MM.1S (cell line): ENCODE results near the gene TXLNA.

ENCODE experiments used
- DNase-seq: peaks from one replicate; pipeline ENCODE4 v3.0.0-alpha.2; 2015
- H2AFZ ChIP-seq: fragments of 300-600 bp; sonication (generic); 2 replicates; pipeline ENCODE4 v1.6.0; 2016; ENCODE audit warnings: antibody characterized with exemption, low read length
- H3F3A ChIP-seq: fragments of 300-600 bp; sonication (generic); 2 replicates; pipeline ENCODE4 v1.6.1; 2016; ENCODE audit warnings: mild to moderate bottlenecking, antibody characterized with exemption, low read length, moderate library complexity, mixed read lengths; ENCODE audit not compliant: insufficient read depth
- H3K27ac ChIP-seq: fragments of 300-600 bp; sonication (generic); 2 replicates; pipeline ENCODE4 v1.5.1; 2016; ENCODE audit warnings: mild to moderate bottlenecking, low read length
- H3K27me3 ChIP-seq: fragments of 300-600 bp; sonication (generic); replicated peaks from 2 replicates; pipeline ENCODE4 v1.6.0; 2016; ENCODE audit warnings: low read length; ENCODE audit not compliant: insufficient read depth
- H3K36me3 ChIP-seq: fragments of 300-600 bp; sonication (generic); replicated peaks from 2 replicates; pipeline ENCODE4 v1.6.1; 2016; ENCODE audit warnings: mild to moderate bottlenecking, low read length, mixed read lengths; ENCODE audit not compliant: insufficient read depth
- H3K4me1 ChIP-seq: fragments of 300-600 bp; sonication (generic); 2 replicates; pipeline ENCODE4 v1.6.1; 2016; ENCODE audit warnings: low read length, mixed read lengths
- H3K4me2 ChIP-seq: fragments of 300-600 bp; sonication (generic); 2 replicates; pipeline ENCODE4 v1.6.0; 2016; ENCODE audit warnings: low read depth, low read length
- H3K4me3 ChIP-seq: fragments of 300-600 bp; sonication (generic); 2 replicates; pipeline ENCODE4 v1.5.1; 2016; ENCODE audit warnings: low read length, mixed read lengths
- H3K79me2 ChIP-seq: fragments of 300-600 bp; sonication (generic); 2 replicates; pipeline ENCODE4 v1.6.1; 2016; ENCODE audit warnings: mixed run types, low read length, mixed read lengths
- H3K9ac ChIP-seq: fragments of 300-600 bp; sonication (generic); 2 replicates; pipeline ENCODE4 v1.6.1; 2016; ENCODE audit warnings: low read length, mixed read lengths
- H3K9me2 ChIP-seq: fragments of 300-600 bp; sonication (generic); replicated peaks from 2 replicates; pipeline ENCODE4 v1.6.1; 2016; ENCODE audit warnings: mild to moderate bottlenecking, low read length, mixed read lengths; ENCODE audit not compliant: insufficient read depth
- H3K9me3 ChIP-seq: fragments of 300-600 bp; sonication (generic); replicated peaks from 2 replicates; pipeline ENCODE4 v1.6.1; 2016; ENCODE audit warnings: mild to moderate bottlenecking, low read length, mixed read lengths; ENCODE audit not compliant: insufficient read depth
- H4K20me1 ChIP-seq: fragments of 300-600 bp; sonication (generic); 2 replicates; pipeline ENCODE4 v1.6.1; 2016; ENCODE audit warnings: mild to moderate bottlenecking, low read length, moderate library complexity, mixed read lengths; ENCODE audit not compliant: insufficient read depth
- CTCF ChIP-seq: fragments of 300-600 bp; sonication (generic); IDR thresholded peaks from 2 replicates; pipeline ENCODE4 v1.5.1; 2016; ENCODE audit warnings: antibody characterized with exemption, low read length, mixed read lengths
- EZH2 ChIP-seq: fragments of 300-600 bp; sonication (generic); optimal IDR thresholded peaks from 2 replicates; pipeline ENCODE3; 2017; ENCODE audit warnings: low read depth, mild to moderate bottlenecking, antibody characterized with exemption, low read length, mixed read lengths
- EZH2phosphoT487 ChIP-seq: fragments of 300-600 bp; sonication (generic); IDR thresholded peaks from 2 replicates; pipeline ENCODE4 v1.6.1; 2018; ENCODE audit warnings: antibody characterized with exemption, low read length

Gene TXLNA

GRCh38 chr1:32181065-32181464 lies 1.6 kb downstream of the TXLNA start:
- peaks cover 17% of the 10 kb centered on the region for H3K36me3 ChIP-seq
- no peaks in the 10 kb centered on the region for H3K9me2 ChIP-seq
- TF ChIP-seq EZH2 (no peak), CTCF (no peak), EZH2phosphoT487 (no peak)
- no peaks in the 10 kb centered on the region for H3K9me3 ChIP-seq
- peaks cover 14% of the 10 kb centered on the region for H3F3A ChIP-seq
- H3K4me1 ChIP-seq: peaks cover 16% of the 10 kb centered on the region
- H3K27me3 ChIP-seq: no peaks in the 10 kb centered on the region
- no peaks in the 10 kb centered on the region for H4K20me1 ChIP-seq
- peak overlapping the region; percentile 95; the same call in 1 of the 2 replicates for H3K4me3 ChIP-seq
- H3K9ac ChIP-seq: peak overlapping the region; percentile 95; the same call in 1 of the 2 replicates
- DNase-seq: no peak
- no peak overlapping the region for H3K27ac ChIP-seq
- peaks cover 54% of the 10 kb centered on the region for H3K79me2 ChIP-seq
- H2AFZ ChIP-seq: no peak overlapping the region
- H3K4me2 ChIP-seq: peak overlapping the region; percentile 93

- TF ChIP-seq EZH2 (no peak), CTCF (no peak), EZH2phosphoT487 (no peak)
- Histone ChIP-seq H3F3A (peaks cover 14% of the 10 kb centered on the region), H2AFZ (no peak overlapping the region), H3K9ac (no peak overlapping the region), H3K27me3 (no peaks in the 10 kb centered on the region), H3K9me2 (no peaks in the 10 kb centered on the region), H3K4me2 (peak overlapping the region; percentile 93; the same call in 1 of the 2 replicates), H3K4me1 (peaks cover 16% of the 10 kb centered on the region), H3K79me2 (peaks cover 59% of the 10 kb centered on the region), H3K27ac (no peak overlapping the region), H3K4me3 (no peak overlapping the region), H3K36me3 (peaks cover 17% of the 10 kb centered on the region), H3K9me3 (no peaks in the 10 kb centered on the region), H4K20me1 (no peaks in the 10 kb centered on the region)
- DNase-seq: no peak
These were observed 2.1 kb downstream of the TXLNA start for GRCh38 chr1:32181563-32181962.

- peaks cover 64% of the 10 kb centered on the region for H3K79me2 ChIP-seq
- H4K20me1 ChIP-seq: no peaks in the 10 kb centered on the region
- H3K4me2 ChIP-seq: no peak overlapping the region
- TF ChIP-seq EZH2 (no peak), CTCF (no peak), EZH2phosphoT487 (no peak)
- H3K4me3 ChIP-seq: no peak overlapping the region
- no peaks in the 10 kb centered on the region for H3K9me3 ChIP-seq
- DNase-seq: no peak
- H2AFZ ChIP-seq: no peak overlapping the region
- no peaks in the 10 kb centered on the region for H3K9me2 ChIP-seq
- H3F3A ChIP-seq: peaks cover 14% of the 10 kb centered on the region
- H3K27ac ChIP-seq: no peak overlapping the region
- H3K27me3 ChIP-seq: no peaks in the 10 kb centered on the region
- no peak overlapping the region for H3K9ac ChIP-seq
- H3K4me1 ChIP-seq: peaks cover 16% of the 10 kb centered on the region
- H3K36me3 ChIP-seq: peaks cover 17% of the 10 kb centered on the region
These were observed 2.6 kb downstream of the TXLNA start for GRCh38 chr1:32182060-32182459.
